ENCODE data around the gene BRMS1.

The BRMS1 gene

GRCh38 chr11:66336234-66337102 lies 8.4 kb downstream of the BRMS1 start, which contains the start of gene RIN1:
Gene RIN1 (minus strand): TSS chr11:66336434. CDS start chr11:66336402, 32 bp downstream.
- DNase-seq (ENCODE audit: low read depth), result no peak

GRCh38 chr11:66335531-66336233 lies 9.2 kb downstream of the BRMS1 start:
- DNase-seq (ENCODE audit: low read depth), result no peak

GRCh38 chr11:66334605-66335442 lies 10.1 kb downstream of the BRMS1 start:
- DNase-seq (ENCODE audit: low read depth), result no peak

GRCh38 chr11:66333896-66334604 lies 10.9 kb downstream of the BRMS1 start:
- no peak for DNase-seq (ENCODE audit: low read depth)

- no peak for DNase-seq (ENCODE audit: low read depth)
Observed at GRCh38 chr11:66333220-66333877, 11.6 kb downstream of the BRMS1 start.

GRCh38 chr11:66332371-66333219 lies 12.3 kb downstream of the BRMS1 start:
- no peak for DNase-seq (ENCODE audit: low read depth)

GRCh38 chr11:66331542-66332370 lies 13.1 kb downstream of the BRMS1 start:
- no peak for DNase-seq (ENCODE audit: low read depth)

- DNase-seq (ENCODE audit: low read depth), result no peak
Observed at GRCh38 chr11:66330931-66331330, 14.0 kb downstream of the BRMS1 start.

GRCh38 chr11:66329165-66329673 lies 15.7 kb downstream of the BRMS1 start:
- DNase-seq (ENCODE audit: low read depth), result no peak

GRCh38 chr11:66328302-66329144 lies 16.4 kb downstream of the BRMS1 start:
- DNase-seq (ENCODE audit: low read depth), result peak; percentile 67

- DNase-seq (ENCODE audit: low read depth), result no peak
Observed at GRCh38 chr11:66328031-66328301, 16.9 kb downstream of the BRMS1 start.

GRCh38 chr11:66327171-66328030 lies 17.5 kb downstream of the BRMS1 start:
- DNase-seq (ENCODE audit: low read depth), result no peak

GRCh38 chr11:66326261-66327111 lies 18.4 kb downstream of the BRMS1 start:
- no peak for DNase-seq (ENCODE audit: low read depth)

GRCh38 chr11:66325263-66325671 lies 19.6 kb downstream of the BRMS1 start:
- no peak for DNase-seq (ENCODE audit: low read depth)

GRCh38 chr11:66324664-66325063 lies 20.2 kb downstream of the BRMS1 start:
- DNase-seq (ENCODE audit: low read depth), result no peak

GRCh38 chr11:66323684-66324083 lies 21.2 kb downstream of the BRMS1 start:
- no peak for DNase-seq (ENCODE audit: low read depth)
